GM18858 (cell line): ENCODE measurements around the gene DNAAF9.

ENCODE experiments used
- ATAC-seq: cut with Tn5 transposase; IDR thresholded peaks from one replicate; pipeline ENCODE4 v1.9.1; 2021; ENCODE audit not compliant: unreplicated experiment

DNAAF9 gene

DNA sequence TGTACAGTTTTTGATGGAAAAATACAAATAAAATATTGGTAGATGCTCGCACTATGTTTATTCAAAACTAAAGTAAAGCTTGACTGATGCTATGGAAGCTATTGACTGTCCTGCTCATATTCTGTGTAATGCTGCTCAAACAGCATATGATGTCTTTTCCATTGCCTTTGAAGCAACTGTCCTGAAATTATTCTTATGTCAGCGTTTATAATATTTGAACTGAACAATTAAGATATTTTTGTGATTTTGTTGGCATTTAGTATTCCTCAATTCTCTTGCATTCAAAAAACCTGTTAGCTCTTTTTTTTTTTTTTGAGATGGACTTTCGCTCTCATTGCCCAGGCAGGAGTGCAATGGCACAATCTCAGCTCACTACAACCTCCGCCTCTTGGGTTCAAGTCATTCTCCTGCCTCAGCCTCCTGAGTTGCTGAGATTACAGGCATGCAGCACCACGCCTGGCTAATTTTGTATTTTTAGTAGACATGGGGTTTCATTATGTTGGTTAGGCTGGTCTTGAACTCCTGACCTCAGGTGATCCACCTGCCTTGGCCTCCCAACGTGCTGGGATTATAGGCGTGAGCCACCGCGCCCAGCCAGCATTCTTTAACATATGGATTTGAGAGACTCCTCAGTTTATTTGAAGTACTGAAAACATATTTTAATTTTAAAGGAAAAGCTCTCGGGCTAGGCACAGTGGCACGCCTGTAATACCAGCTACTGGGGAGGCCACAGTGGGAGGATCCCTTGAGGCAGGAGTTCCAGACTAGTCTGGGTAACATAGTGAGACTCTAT is 5.3 kb upstream of the DNAAF9 start:
- ATAC-seq: no peak

DNA sequence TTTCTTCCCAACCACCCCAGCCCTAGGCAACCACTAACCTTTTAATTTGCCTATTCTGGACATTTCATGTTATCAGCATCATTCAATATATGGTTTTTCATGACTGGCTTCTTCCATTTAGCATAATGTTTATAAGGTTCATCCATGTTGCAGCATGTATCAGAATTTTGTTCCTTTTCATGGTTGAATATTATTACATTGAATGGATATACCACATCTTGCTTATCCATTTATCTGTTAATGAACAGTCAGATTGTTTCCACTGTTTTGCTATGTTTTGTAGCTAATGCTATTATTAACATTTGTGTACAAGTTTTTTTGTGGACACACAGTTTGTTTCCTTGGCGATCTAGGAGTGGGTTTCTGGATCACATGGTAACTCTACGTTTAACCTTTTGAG is 3.0 kb upstream of the DNAAF9 start:
- ATAC-seq: no peak

DNA sequence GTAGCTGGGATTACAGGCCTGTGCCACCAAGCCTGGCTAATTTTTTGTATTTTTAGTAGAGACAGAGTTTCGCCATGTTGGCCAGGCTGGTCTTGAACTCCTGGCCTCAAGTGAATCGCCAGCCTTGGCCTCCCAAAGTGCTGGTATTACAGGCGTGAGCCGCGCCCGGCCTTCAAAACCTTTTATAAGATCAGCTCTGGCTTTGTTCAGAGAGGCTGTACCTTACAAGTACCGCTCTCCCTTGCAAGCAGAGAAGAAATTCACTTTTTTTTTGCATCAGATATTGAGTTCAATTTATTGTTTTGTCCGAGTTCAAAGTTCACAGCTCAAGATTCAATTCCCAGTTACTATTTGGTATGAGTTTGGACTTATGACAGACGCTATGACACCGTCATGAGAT is 1.9 kb upstream of the DNAAF9 start:
- ATAC-seq: no peak

DNA sequence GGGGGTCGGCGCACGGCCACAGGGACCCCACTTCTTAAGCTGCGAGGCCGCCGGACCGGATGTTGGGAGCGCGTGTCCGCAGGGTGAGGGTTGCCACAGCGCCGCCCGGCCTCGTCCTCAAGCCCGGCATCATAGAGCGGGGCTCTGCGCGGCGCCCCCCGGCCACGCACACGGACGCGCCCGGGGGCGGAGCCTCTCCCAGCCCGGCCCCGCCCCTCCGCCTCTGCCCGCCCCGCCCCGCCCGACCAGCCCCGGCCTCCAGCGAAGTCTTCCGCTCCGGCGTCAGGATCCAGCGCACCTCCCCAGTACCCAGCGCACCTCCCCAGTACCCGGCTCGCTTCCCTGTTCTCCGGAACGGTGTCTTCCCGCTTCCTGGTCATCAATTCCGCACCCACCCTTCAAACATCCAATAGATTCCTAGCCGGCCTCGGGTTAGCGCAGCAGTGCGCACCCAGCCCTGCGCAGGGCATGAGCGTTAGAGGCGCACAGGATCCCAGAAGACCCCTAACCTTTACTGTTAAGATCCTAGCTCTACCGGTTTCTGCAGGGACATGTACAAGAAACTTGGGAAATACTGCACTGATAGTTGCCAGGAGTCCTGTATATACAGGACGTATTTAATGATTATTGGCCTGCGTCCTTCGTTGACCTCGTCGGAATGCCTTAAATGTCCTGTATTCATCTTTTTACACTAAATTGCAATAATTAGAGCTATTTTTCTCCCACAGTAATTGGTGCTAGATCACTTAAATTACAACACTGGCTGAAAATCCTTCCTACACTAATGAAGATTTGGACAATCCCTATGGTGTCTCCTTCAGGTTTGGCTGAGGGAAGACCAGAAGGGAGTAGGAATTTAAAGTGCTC is 535 bp upstream of the DNAAF9 start:
- ATAC-seq: no peak

DNA sequence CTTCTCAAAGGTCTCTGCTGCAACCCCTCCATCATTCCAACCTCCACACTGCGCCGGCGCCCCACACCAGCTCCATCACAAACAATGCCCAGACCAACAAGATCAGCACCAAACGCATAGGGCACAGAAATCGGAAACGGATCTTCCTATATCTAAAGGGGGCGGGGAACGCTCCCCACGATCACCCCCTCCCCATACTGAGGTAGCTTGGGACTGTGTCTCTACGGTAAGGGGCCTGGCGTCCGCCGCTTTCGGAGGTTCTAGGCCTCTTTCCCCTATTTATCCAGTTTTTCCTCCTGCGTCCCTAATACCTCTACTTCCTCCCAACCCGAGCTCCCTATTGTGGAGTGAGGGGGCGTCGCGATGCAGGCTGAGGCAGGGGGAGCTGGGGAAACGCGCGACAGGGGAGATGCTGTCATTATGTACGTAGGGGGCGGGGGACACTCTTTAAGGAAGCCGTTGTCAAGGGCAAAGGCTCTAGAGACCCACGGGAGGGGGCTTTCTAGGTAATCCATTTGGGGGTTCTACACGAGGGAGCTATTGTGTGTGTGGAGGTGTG is 909 bp downstream of the DNAAF9 start:
- no peak for ATAC-seq

DNA sequence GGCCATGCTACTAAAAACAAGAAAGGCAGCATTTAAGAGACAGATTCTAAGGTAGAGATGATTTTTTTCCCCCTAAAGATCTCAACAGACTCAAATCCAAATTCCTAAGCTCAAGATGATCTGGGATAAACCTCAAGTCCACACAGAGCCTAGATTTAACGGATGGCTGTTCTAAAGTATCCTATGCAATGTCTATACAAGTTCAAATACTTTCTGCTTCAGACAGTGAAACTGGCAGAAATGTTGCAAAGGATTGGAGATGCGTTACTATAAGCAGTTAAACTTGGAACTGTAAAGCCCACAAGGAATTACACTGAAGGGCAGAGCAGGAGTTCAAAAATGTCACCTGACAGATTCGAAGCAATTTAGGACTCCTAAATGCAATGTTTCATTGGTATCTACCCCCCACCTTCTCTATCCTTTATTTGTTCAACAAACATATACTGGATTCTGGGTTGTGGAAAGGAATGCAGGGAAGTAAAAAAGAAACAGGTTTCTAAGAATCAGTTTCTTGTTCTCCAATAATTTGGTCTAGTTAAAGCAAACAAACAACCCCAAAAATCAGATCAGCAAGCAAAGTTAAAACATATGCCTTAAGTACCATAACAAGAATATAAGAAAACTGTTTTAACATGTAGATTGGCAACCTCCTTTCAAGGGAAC is 1.6 kb downstream of the DNAAF9 start:
- ATAC-seq: no peak

DNA sequence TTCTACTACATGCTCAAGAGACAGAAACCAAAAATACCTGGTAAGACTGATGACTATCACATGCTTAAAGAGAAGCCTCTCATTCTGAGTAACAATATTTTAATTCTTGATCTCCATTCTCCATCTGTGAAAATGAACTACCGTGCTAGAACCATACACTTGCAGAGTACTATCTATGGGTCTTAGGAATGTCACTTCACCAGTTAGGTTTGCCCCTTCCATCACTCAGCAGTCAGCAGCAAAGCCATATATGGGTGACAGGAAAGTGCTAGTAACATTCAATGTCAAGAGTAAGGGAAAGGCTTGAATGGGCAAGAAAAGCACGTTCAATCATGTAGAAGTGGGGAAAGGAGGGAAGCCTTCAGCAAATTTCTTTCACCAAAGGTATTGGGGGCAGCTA is 2.3 kb downstream of the DNAAF9 start:
- ATAC-seq: no peak

DNA sequence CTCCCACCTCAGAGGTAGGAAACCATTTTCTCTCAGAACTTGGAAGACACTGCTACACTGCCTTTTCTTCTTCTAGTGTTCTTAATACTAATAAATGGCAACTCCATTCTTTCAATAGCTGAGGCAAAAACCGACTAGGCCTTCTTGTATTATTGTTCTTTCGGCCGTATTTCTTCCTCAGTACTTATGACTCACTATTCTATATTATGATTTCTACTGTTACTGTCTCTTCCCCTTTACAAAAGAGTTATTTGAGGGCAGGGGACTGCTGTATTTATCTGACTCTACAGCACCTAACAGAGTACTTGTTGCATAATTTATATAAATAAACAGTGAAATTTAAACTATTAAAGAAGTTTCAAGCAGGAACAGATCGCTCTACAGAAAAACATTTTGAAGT is 3.1 kb downstream of the DNAAF9 start:
- no peak for ATAC-seq

DNA sequence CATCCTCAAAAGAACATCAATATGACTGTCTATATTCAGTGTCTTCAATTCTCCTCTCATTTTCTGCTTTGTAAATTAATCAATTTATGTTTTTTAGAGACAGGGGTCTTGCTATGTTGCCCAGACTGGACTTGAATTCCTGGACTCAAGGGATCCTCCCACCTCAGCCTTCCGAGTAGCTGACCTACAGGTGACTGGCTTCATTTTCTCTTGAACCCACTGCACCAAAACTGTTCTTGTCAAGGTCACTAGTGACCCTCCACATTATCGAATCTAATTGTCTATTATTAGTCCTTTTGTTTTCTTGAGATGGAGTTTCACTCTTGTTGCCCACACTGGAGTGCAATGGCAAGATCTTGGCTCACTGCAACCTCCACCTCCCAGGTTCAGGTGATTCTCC is 3.7 kb downstream of the DNAAF9 start:
- no peak for ATAC-seq

DNA sequence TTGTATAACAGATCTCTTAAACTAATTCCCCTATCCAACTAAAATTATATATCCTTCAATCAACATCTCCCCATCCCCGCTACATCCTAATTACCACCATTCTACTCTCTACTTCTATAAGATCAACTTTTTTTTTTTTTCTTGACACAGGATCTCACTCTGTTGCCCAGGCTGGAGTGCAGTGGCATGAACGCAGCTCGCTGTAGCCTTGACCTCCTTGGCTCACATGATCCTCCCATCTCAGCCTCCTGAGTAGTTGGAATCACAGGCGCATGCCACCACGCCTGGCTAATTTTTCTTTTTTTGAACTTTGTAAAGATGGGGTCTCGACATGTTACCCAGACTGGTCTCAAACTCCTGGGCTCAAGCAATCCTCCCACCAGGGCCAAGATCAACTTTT is 5.0 kb downstream of the DNAAF9 start:
- ATAC-seq: no peak

DNA sequence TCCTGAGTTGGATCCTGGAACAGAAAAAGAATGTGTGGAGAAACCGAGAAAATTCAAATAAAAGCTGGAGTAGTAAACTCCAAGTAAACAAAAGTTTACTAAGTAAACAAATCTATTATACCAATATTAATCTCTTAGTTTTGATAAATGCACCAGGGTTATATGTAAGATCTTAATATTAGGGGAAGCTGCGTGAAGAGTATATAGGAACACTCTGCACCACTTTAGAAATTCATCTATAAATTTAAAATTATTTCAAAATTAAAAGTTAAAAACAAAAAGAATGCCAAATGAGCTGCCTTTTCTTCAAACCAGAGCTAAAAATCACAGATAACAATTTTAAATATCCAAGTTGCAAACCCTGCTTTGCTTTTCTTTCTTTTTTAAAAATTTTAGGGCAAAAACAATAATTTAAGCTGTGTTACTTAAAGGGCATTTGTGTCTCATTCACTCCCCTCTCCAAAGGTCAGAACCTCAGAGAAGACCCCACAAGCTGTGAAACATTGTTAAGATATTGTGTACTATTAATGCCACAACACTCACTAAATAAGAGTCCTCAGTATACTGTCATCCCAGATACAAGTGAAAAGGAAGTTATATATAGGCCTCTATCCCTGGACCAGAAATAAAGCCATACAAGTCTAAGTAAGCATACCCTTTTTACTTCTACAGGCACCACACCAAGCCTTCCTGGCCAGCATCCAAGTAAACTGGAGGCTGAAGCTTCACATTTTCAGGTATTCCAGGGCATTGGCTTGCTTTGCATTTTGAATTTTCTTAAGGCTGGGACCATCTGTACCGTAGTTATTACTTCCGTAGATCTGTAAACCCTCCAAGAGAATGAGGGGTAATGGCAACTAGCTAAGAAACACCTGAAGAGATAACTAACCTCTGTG is 7.0 kb downstream of the DNAAF9 start:
- ATAC-seq: no peak

DNA sequence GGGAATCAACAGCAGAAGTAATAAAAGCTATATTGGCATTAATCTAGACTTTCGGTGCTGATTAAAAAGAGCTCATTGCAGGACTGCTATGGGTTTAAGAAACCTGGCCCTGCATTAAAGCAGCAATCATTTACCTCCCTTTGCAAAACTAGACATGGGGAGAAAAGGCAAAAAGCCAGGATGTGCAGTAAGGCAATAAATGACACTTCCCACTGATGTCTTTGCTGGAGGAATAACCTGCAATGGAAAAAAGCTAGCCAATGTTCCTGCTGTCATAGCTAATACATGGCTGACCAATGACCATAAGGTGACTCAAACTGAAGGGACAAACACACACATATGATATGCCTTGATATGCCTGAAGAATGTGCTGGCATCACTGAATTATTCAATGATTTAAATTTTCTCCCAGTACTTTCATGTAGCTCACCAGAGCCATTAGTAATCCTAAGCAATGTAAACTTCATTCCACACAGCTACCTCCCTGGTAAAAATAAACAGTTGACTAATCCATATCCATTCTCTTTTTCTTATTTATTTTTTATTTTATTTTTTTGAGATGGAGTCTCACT is 8.7 kb downstream of the DNAAF9 start:
- ATAC-seq: no peak

DNA sequence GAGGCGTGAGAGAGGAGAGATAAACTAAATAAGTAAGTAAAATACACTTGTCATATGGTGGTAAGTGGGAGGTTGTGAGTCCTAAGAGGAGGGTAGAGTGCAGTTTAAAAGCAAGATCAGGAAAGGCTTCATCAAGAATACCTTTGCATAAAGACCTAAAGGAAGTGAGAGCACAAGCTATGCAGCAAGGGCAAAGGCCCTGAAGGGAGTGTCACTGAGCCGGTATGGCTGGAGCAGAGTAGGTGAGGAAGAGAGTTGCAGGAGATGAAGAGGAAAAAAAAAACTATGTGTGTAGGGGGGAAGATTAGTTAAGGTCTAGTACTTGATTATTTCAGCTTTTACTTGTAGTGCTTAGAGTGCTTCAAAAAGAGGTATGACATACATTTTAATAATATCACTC is 11.0 kb downstream of the DNAAF9 start:
- no peak for ATAC-seq

DNA sequence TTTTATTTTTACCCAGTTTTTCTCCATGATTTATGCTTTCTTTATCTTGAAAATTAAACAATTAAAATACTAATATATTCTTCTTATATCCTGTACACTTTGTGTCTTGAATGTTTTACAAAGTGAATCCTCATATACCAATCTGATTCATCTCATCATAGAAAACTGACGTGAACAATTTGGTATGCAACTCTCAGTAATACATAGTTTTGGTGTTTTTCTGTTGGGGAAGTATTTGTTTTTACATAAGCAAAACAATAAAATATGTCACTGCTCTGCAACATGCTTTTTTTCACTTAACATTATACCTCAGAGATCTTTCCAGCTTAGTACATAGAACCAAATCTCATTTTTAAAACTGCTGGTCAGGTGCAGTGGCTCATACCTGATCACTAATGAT is 14.7 kb downstream of the DNAAF9 start:
- no peak for ATAC-seq

DNA sequence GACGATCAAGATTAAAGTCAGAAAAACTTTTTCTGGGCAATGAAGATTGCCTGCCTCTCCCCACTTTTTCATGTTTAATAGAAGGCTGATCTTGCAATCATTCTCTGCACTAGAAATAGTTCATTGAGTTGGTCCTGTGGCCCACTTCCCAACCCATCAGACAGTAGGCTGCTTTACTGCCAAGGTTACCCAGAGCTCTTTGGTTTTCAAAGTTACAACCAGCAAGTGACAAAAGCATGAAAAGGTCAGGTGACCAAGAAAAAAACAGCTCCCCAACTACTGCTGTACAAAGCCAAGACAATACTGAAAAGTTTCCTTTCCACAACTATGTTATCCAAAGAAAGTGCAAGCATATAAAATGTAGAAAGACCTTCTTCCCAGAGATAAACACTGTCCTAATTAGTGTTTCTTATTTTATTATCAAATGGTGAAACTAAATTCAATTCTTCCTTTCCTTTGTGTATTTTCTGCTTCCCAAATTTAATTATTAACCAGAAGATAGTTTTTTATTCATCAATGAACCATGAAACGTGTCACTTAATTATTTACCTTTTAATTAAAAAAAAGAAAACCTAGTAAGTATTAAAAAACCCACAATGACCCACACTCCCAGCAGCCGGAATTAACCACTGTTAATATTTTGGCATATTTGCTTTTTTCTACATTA is 16.6 kb downstream of the DNAAF9 start:
- no peak for ATAC-seq

DNA sequence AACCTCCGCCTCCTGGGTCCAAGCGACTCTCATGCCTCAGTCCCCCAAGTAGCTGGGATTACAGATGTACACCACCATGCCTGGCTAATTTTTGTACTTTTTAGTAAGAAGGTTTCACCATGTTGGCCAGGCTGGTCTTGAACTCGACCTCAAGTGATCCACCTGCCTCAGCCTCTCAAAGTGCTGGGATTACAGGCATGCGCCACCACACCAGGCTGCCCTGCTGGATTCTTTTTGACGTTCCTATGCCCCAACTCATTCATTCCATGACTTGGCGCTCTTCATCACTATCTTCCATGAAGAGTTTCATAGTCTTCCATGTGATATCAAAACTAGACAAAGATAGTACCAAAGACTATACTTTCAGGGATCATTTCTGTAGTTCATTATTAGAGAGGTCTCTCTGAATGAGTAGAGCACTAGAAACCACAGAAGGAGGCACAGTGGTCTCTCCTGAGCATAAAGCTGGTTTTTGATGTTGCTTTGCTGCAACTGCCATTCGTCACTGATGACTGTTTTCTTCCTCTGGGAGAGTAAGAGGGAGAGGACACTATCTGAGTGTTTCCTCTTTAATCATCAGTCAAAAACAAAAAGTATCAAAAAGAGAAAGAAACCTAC is 23.5 kb downstream of the DNAAF9 start:
- ATAC-seq: no peak

DNA sequence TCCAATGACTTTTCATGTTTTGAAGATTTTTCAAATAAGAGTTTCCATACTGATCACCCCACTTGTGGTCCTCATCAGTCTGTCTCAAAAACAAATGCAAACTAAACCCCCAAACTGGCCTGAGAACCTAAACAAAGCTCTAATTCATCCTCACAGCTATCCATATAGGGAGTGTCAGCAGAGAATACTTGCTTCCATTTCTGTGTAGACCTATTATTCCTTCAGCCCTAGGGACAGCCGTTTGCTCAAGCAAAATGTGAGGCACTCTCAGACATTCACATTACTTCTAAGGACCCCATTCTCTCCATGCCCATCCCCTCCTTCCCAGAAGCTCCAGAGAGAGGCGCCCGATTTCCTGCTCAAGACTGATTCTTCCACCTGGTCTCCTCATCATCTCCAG is 24.6 kb downstream of the DNAAF9 start:
- no peak for ATAC-seq

DNA sequence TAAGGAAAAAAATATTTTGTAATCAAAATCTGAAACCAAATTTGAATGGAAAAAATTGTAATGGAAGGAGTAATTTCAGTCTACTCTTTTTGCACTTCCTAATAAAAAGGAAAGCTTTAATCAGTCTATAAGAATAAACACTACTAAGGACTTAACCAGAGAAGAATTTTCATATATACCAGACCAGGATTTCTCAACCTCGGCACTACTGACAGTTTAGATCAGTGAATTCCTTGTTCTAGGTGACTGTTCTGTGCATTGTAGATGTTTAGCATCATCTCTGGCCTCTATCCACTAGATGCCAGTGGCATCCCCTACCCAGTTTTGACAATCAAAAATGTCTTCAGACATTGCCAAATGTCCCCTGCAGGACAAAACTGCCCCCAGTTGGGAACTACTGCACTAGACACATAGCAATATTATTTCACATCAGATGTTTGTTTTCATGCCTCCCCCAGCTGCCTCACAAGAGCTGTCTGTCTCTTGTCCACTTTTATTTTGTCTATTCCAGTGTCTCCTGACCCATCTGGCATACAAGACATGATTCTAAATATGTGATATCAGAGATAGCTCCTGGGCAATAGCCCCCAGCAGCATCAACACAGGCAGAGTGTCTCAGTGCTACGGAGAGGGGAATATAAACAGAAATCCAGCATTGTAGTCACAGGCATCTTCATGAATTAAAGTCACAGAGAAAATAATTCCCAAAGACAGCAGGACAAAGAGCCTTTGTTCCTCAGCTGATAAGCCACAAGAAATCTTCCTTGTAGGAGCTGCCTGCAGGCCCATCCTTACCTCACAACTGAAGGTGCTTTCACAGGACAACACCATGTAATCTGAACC is 27.0 kb downstream of the DNAAF9 start:
- ATAC-seq: no peak
